ENCODE results near the gene PRR5. TPM values are rescaled to one million over a fixed set of nuclear protein-coding genes. Genes with fewer than 3 reads are reported as not detected.

The PRR5 gene
- total RNA-seq, 2 donors from 2014 or later: 15.1 to 19.9 TPM

GRCh38 chr22:44680058-44680457 lies 21.9 kb upstream of the PRR5 start:
- H3K9me3 Mint-ChIP-seq: no peaks in the 10 kb centered on the region
- H3K4me1 Mint-ChIP-seq: peaks cover 22% of the 10 kb centered on the region
- H3K4me3 Mint-ChIP-seq: no peak overlapping the region
- no peak overlapping the region for H3K27ac Mint-ChIP-seq
- no peak for ATAC-seq (replicated peaks)
- H3K27me3 Mint-ChIP-seq: no peaks in the 10 kb centered on the region
- no peaks in the 10 kb centered on the region for H3K36me3 Mint-ChIP-seq (ENCODE audit: low read depth)

DNA sequence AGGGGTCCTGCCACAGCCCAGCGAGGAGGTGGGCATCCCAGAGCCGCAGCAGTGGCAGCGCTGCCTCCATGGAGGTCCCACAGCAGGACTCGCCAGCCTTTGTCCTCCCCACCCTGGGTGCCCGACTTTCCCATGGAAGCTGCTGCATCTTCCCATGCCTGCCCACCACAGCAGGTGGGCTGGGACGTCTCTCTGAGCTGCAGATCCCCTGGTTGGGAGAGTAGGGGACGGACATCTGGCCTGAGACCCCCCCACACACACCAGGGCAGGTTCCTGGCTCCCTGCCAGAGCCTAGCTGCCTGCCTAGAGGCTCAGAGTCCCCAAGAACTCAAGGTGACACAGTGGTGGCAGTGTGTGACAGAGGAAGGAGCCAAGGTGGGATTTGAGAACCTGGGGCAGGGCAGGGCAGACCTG lies 21.5 kb upstream of the PRR5 start:
- H3K9me3 Mint-ChIP-seq: no peaks in the 10 kb centered on the region
- H3K27me3 Mint-ChIP-seq: no peaks in the 10 kb centered on the region
- no peaks in the 10 kb centered on the region for H3K36me3 Mint-ChIP-seq (ENCODE audit: low read depth)
- H3K27ac Mint-ChIP-seq: no peak overlapping the region
- no peak overlapping the region for H3K4me3 Mint-ChIP-seq
- peaks cover 26% of the 10 kb centered on the region for H3K4me1 Mint-ChIP-seq
- ATAC-seq (replicated peaks): no peak

- peak overlapping the region; percentile 67 for H3K4me3 Mint-ChIP-seq
- ATAC-seq (replicated peaks): no peak
- no peaks in the 10 kb centered on the region for H3K36me3 Mint-ChIP-seq (ENCODE audit: low read depth)
- H3K4me1 Mint-ChIP-seq: peaks cover 31% of the 10 kb centered on the region
- H3K27me3 Mint-ChIP-seq: no peaks in the 10 kb centered on the region
- H3K9me3 Mint-ChIP-seq: no peaks in the 10 kb centered on the region
- H3K27ac Mint-ChIP-seq: no peak overlapping the region
These were observed 19.3 kb upstream of the PRR5 start for GRCh38 chr22:44682556-44683168.

DNA sequence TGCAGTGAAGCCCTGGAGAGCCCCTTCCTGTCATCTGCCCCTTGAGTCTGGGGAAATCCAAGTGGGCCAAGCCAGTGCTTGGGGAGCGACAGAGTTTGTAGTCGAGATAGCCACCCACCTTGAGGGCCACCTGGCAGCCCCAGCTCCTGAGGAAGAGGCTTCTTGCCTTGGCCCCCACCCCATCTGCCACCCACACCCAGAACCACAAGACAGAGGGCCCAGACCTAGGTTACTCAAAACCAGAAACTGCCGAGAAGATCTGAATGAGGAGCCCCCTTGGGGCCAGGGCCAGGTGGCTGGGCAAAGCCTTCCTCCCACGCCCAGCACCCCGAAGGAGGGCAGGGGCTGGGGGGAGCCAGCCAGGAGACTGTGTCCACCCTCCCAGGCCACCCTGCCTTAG lies 18.8 kb upstream of the PRR5 start:
- Mint-ChIP-seq H3K27me3 (no peaks in the 10 kb centered on the region), H3K36me3 (ENCODE audit: low read depth) (no peaks in the 10 kb centered on the region), H3K4me3 (peak overlapping the region; percentile 67), H3K9me3 (no peaks in the 10 kb centered on the region), H3K4me1 (peaks cover 31% of the 10 kb centered on the region), H3K27ac (no peak overlapping the region)
- ATAC-seq (replicated peaks): no peak

DNA sequence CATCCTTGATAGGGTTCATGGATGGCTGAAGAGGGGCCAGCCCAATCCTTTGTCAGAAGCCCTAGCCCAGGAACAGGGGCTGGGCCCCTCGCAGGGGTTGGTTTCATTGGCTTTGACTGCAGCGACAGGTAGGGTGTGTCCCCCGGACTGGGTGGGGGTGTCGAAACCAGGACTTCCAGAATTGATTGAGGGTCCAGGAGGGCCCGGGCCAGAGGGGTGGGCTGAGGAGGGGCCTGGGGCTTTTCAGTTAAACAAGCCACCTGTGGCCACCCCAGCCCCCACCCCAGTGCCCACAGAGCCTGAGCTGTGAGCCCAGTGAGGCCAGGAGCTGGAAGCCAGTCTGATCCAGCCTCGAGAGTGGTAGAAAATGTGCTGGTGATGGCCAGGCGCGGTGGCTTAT lies 18.1 kb upstream of the PRR5 start:
- peak overlapping the region; percentile 67 for H3K4me3 Mint-ChIP-seq
- H3K9me3 Mint-ChIP-seq: no peaks in the 10 kb centered on the region
- peaks cover 31% of the 10 kb centered on the region for H3K4me1 Mint-ChIP-seq
- no peaks in the 10 kb centered on the region for H3K27me3 Mint-ChIP-seq
- H3K36me3 Mint-ChIP-seq (ENCODE audit: low read depth): no peaks in the 10 kb centered on the region
- H3K27ac Mint-ChIP-seq: no peak overlapping the region
- no peak for ATAC-seq (replicated peaks)

- Mint-ChIP-seq H3K27ac (peak overlapping the region; percentile 91), H3K27me3 (no peaks in the 10 kb centered on the region), H3K4me1 (peaks cover 31% of the 10 kb centered on the region), H3K36me3 (ENCODE audit: low read depth) (no peaks in the 10 kb centered on the region), H3K9me3 (no peaks in the 10 kb centered on the region), H3K4me3 (peak overlapping the region; percentile 67)
- peak; percentile 79 for ATAC-seq (replicated peaks)
These were observed 17.3 kb upstream of the PRR5 start for GRCh38 chr22:44684506-44685383.

DNA sequence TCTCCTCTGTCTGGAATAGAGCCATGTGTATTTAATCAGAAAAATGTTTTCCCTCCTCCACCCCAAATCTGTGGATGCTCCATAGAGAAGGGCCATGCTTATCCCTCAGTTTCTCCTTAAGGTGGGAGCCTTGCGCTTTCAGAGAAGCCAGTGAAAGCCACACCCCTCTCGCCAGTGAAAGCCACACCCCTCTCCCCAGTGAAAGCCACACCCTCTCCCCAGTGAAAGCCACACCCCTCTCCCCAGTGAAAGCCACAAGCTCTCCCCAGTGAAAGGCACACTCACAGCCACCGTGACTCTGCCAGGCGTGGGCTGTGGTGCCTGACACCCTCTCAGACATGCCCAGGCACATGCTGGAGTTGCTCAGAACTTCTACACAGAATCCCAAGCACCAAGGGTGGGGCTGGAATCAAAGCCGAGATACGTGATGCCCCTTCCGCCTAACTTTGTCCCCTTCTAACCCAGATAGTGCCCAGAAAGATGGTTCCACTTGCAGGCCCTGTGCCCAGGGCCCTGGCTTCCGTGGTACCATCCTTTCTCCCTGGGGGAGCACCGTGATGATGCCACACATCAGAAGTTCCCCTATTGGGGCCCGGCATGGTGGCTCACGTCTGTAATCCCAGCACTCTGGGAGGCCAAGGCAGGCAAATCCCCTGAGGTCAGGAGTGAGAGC lies 16.5 kb upstream of the PRR5 start:
- H3K4me1 Mint-ChIP-seq: peaks cover 31% of the 10 kb centered on the region
- no peaks in the 10 kb centered on the region for H3K9me3 Mint-ChIP-seq
- H3K27ac Mint-ChIP-seq: peak overlapping the region; percentile 91
- H3K27me3 Mint-ChIP-seq: no peaks in the 10 kb centered on the region
- H3K4me3 Mint-ChIP-seq: peak overlapping the region; percentile 67
- ATAC-seq (replicated peaks): peak; percentile 88
- no peaks in the 10 kb centered on the region for H3K36me3 Mint-ChIP-seq (ENCODE audit: low read depth)

DNA sequence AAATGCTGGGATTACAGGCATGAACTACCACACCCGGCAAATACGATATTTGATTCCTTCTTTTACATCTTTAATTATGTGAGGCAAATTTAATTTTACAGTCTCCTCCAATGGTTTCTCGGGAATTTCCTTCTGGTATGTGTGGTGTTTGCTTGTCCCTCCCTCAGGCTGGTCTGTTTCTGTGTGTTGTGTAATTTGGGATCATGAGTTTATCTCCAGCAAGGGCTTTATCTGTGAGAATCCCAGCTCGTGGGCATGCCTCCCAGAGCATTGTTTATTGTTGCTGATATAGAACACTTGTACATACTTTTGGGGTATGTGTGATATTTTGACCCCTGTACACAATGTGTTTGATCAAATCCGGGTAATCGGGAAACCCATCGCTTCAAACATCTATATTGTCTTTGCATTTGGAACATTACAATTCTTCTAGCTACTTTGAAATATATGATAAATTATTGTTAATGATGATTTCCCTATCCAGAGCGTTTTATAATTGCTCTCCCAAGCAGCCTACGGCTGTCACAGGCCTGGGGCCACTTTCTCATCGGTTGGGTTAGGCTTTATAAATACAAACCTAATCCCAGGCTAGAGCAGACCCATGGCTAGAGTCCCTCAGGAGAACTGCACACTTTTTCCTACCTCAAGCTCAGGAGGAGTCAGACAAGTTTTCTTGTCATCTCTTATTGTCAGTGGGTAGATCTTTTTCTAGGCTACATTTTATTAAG lies 15.0 kb upstream of the PRR5 start:
- peaks cover 23% of the 10 kb centered on the region for H3K4me1 Mint-ChIP-seq
- H3K27ac Mint-ChIP-seq: no peak overlapping the region
- H3K9me3 Mint-ChIP-seq: no peaks in the 10 kb centered on the region
- no peak for ATAC-seq (replicated peaks)
- H3K36me3 Mint-ChIP-seq (ENCODE audit: low read depth): no peaks in the 10 kb centered on the region
- peak overlapping the region; percentile 23 for H3K4me3 Mint-ChIP-seq
- H3K27me3 Mint-ChIP-seq: no peaks in the 10 kb centered on the region

DNA sequence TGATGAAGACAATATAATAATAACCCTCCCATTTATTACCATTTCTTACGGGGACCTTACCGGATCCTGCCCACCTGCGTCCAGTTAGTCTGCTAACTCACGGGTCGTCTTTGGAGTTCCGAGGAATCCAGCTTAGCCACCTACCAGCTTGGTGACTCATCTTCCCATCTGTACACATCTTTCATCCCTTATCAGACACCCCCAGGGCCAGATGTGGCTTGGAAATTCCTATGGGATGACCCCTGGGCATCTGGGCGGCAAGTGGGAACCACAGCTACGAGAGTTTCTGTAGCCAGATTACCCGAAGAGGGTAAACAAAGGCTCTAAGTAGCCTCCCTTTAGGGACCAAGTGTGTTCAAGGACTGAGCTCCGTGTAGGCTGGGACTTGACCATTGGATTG lies 12.8 kb upstream of the PRR5 start:
- Mint-ChIP-seq H3K27ac (no peak overlapping the region), H3K4me3 (no peak overlapping the region), H3K4me1 (peaks cover 15% of the 10 kb centered on the region), H3K27me3 (no peaks in the 10 kb centered on the region), H3K9me3 (no peaks in the 10 kb centered on the region), H3K36me3 (ENCODE audit: low read depth) (no peaks in the 10 kb centered on the region)
- no peak for ATAC-seq (replicated peaks)

GRCh38 chr22:44689915-44690524 lies 12.0 kb upstream of the PRR5 start:
- H3K36me3 Mint-ChIP-seq (ENCODE audit: low read depth): no peaks in the 10 kb centered on the region
- H3K27ac Mint-ChIP-seq: no peak overlapping the region
- ATAC-seq (replicated peaks): no peak
- no peaks in the 10 kb centered on the region for H3K9me3 Mint-ChIP-seq
- H3K4me3 Mint-ChIP-seq: no peak overlapping the region
- H3K4me1 Mint-ChIP-seq: peaks cover 9% of the 10 kb centered on the region
- no peaks in the 10 kb centered on the region for H3K27me3 Mint-ChIP-seq

DNA sequence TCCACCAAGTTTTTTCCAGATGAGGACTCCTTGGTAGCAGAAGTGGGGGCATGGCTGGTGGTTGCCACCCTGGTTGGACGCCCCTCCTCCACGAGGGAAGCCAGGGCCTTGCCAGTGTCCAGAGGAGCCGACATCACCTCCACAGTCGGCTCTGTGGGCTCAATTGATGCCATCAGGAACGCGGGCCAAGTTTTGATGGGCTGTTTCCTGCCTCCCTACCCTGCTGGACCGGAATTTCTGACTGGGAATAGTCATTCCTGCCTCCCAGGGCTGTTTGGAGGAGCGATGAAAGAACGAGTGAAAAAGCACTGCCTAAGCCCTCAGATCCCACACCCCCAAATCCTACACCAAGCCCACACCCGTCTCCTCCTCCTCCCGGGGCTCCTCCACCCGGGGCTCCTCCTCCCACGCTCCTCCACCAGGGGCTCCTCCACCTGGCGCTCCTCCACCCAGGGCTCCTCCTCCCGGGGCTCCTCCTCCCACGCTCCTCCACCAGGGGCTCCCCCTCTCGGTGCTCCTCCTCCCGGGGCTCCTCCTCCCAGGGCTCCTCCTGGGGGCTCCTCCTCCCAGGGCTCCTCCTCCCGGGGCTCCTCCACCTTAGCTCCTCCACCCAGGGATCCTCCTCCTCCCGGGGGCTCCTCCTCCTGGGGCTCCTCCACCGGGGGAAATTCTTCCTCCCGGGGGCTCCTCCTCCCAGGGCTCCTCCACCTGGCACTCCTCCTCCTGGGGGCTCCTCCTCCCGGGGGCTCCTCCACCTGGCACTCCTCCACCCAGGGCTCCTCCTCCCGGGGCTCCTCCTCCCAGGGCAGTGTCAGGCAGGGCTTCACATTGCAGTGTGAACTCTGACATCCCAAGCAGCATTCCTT lies 10.0 kb upstream of the PRR5 start:
- Mint-ChIP-seq H3K36me3 (ENCODE audit: low read depth) (no peaks in the 10 kb centered on the region), H3K9me3 (no peaks in the 10 kb centered on the region), H3K4me1 (no peaks in the 10 kb centered on the region), H3K4me3 (no peak overlapping the region), H3K27ac (no peak overlapping the region), H3K27me3 (no peaks in the 10 kb centered on the region)
- no peak for ATAC-seq (replicated peaks)

GRCh38 chr22:44692662-44693007 lies 9.4 kb upstream of the PRR5 start:
- H3K27ac Mint-ChIP-seq: no peak overlapping the region
- H3K4me1 Mint-ChIP-seq: no peaks in the 10 kb centered on the region
- H3K4me3 Mint-ChIP-seq: no peak overlapping the region
- ATAC-seq (replicated peaks): no peak
- H3K36me3 Mint-ChIP-seq (ENCODE audit: low read depth): no peaks in the 10 kb centered on the region
- H3K9me3 Mint-ChIP-seq: no peaks in the 10 kb centered on the region
- no peaks in the 10 kb centered on the region for H3K27me3 Mint-ChIP-seq

- no peaks in the 10 kb centered on the region for H3K4me1 Mint-ChIP-seq
- no peaks in the 10 kb centered on the region for H3K27me3 Mint-ChIP-seq
- H3K9me3 Mint-ChIP-seq: no peaks in the 10 kb centered on the region
- ATAC-seq (replicated peaks): peak; percentile 19
- no peak overlapping the region for H3K27ac Mint-ChIP-seq
- no peak overlapping the region for H3K4me3 Mint-ChIP-seq
- H3K36me3 Mint-ChIP-seq (ENCODE audit: low read depth): no peaks in the 10 kb centered on the region
These were observed 8.9 kb upstream of the PRR5 start for GRCh38 chr22:44693145-44693544.
